GM12878 (cell line): Measurements from ENCODE around the gene ME3. TPM values are rescaled to one million over a fixed set of nuclear protein-coding genes. Genes with fewer than 3 reads are reported as not detected.

Experiments used
- ATAC-seq: fragments of 200-7000 bp; cut with Tn5 transposase; 3 replicates; pipeline ENCODE4 v1.9.1; 2020; ENCODE audit warnings: mild to moderate bottlenecking, moderate library complexity
- BruUV-seq: library from RNA; stranded (reverse); fragments of 400-500 nt; replicated peaks from 2 replicates; lab custom pipeline; 2021; lab: Mats Ljungman, UMichigan
- CTCF ChIA-PET: fragments of 300-600 bp; sonication (Branson Sonifier 250); formaldehyde crosslinking; extraction: SDS; loops from one replicate; lab custom pipeline; 2021; ENCODE audit warnings: inconsistent platforms; lab: Yijun Ruan, JAX
- POLR2A ChIA-PET: fragments of 350-600 bp; formaldehyde crosslinking; extraction: SDS; loops from one replicate; lab custom pipeline; 2021; ENCODE audit warnings: inconsistent platforms; lab: Charles Lee
- RAD21 ChIA-PET: fragments of 300-600 bp; sonication (Branson Sonifier 250); formaldehyde crosslinking; loops from one replicate; lab custom pipeline; 2023; ENCODE audit warnings: antibody characterized with exemption; ENCODE audit not compliant: unreplicated experiment; lab: Charles Lee
- SMC1A ChIA-PET: fragments of 300-600 bp; sonication (Branson Sonifier 250); formaldehyde crosslinking; loops from one replicate; lab custom pipeline; 2023; ENCODE audit not compliant: unreplicated experiment, uncharacterized antibody; lab: Charles Lee
- DNase-seq: peaks from one replicate; pipeline ENCODE4 v3.0.0-alpha.2; 2011; ENCODE audit warnings: low read depth, low spot score
- FAIRE-seq: peaks from 3 replicates; lab custom pipeline; 2011; peaks lifted over from hg19 to GRCh38; lab: Jason Lieb, UNC
- H2AFZ ChIP-seq: 2 replicates; pipeline ENCODE4 v1.6.0; 2011; ENCODE audit warnings: low read depth, low read length, control low read depth; ENCODE audit not compliant: control insufficient read depth
- H3K27ac ChIP-seq: 2 replicates; pipeline ENCODE4 v1.5.1; 2011; ENCODE audit warnings: control low read depth; ENCODE audit not compliant: control insufficient read depth, insufficient read depth
- H3K27me3 ChIP-seq, 2 experiments: replicated peaks in 1 of 2; 2 replicates each; pipeline versions ENCODE4 v1.6.0 to v1.6.1; 2011; ENCODE audit warnings: low read length in 1 of 2; ENCODE audit not compliant: control insufficient read depth in 2 of 2, insufficient read depth in 2 of 2
- H3K36me3 ChIP-seq, 2 experiments: 2 replicates each; pipeline ENCODE4 v1.5.1; 2011; ENCODE audit warnings: low read length in 1 of 2; ENCODE audit not compliant: control insufficient read depth in 2 of 2, insufficient read depth in 2 of 2
- H3K4me1 ChIP-seq: 2 replicates; pipeline ENCODE4 v1.6.1; 2011; ENCODE audit warnings: mild to moderate bottlenecking, low read length, moderate library complexity, mixed read lengths; ENCODE audit not compliant: control insufficient read depth, insufficient read depth
- H3K4me2 ChIP-seq: 2 replicates; pipeline ENCODE4 v1.6.0; 2011; ENCODE audit warnings: control low read depth; ENCODE audit not compliant: control insufficient read depth, insufficient read depth
- H3K4me3 ChIP-seq: fragments of 200-600 bp; sonication (generic); 2 replicates; pipeline ENCODE4 v1.5.1; 2016
- H3K79me2 ChIP-seq: 2 replicates; pipeline ENCODE4 v1.6.0; 2011; ENCODE audit warnings: low read length; ENCODE audit not compliant: control insufficient read depth, insufficient read depth
- H3K9ac ChIP-seq: 2 replicates; pipeline ENCODE4 v1.8.0; 2011; ENCODE audit warnings: low read length, control low read depth, mixed read lengths; ENCODE audit not compliant: control insufficient read depth, insufficient read depth
- H3K9me3 ChIP-seq: replicated peaks from 3 replicates; pipeline ENCODE4 v1.5.1; 2011; ENCODE audit warnings: mild to moderate bottlenecking, low read length; ENCODE audit not compliant: control insufficient read depth, insufficient read depth
- H4K20me1 ChIP-seq: 2 replicates; pipeline ENCODE4 v1.6.0; 2011; ENCODE audit not compliant: control insufficient read depth, insufficient read depth
- BCL3 ChIP-seq: IDR thresholded peaks from 2 replicates; pipeline ENCODE4 v1.6.1; 2011; ENCODE audit warnings: borderline replicate concordance, low read depth, mild to moderate bottlenecking, moderate library complexity, low read length; ENCODE audit not compliant: insufficient read depth, poor library complexity, severe bottlenecking
- CREM ChIP-seq: IDR thresholded peaks from 2 replicates; pipeline ENCODE4 v1.6.1; 2014; ENCODE audit warnings: antibody characterized with exemption, low read depth
- ETV6 ChIP-seq, 2 experiments: fragments of 450-650 bp in 1 of 2; IDR thresholded peaks in 1 of 2; conservative IDR thresholded peaks in 1 of 2; 2 replicates each; pipeline ENCODE4 v1.6.1; 2014; ENCODE audit warnings: antibody characterized with exemption in 1 of 2, borderline replicate concordance in 1 of 2, low read depth in 1 of 2, mild to moderate bottlenecking in 1 of 2, moderate library complexity in 1 of 2
- FOXK2 ChIP-seq: fragments of 450-650 bp; IDR thresholded peaks from 2 replicates; pipeline ENCODE4 v1.6.1; 2017; ENCODE audit warnings: mild to moderate bottlenecking, moderate library complexity
- IKZF2 ChIP-seq, 2 experiments: fragments of 450-650 bp; IDR thresholded peaks; 2 replicates each; pipeline ENCODE4 v1.6.1; 2017; ENCODE audit warnings: mild to moderate bottlenecking in 2 of 2, moderate library complexity in 2 of 2
- IRF4 ChIP-seq: IDR thresholded peaks from 2 replicates; pipeline ENCODE4 v1.6.1; 2011; ENCODE audit warnings: low read depth, low read length
- NFXL1 ChIP-seq: fragments of 450-650 bp; IDR thresholded peaks from 2 replicates; pipeline ENCODE4 v1.6.1; 2017; ENCODE audit warnings: antibody characterized with exemption, mild to moderate bottlenecking, borderline replicate concordance
- POU2F2 ChIP-seq: IDR thresholded peaks from 3 replicates; pipeline ENCODE4 v1.6.1; 2011; ENCODE audit warnings: low read depth, mild to moderate bottlenecking, low read length, borderline replicate concordance
- SMAD1 ChIP-seq: fragments of 450-650 bp; IDR thresholded peaks from 2 replicates; pipeline ENCODE4 v1.6.1; 2018; ENCODE audit warnings: mild to moderate bottlenecking, low read depth; ENCODE audit not compliant: partially characterized antibody
- SUPT20H ChIP-seq: IDR thresholded peaks from 2 replicates; pipeline ENCODE4 v1.6.1; 2011; ENCODE audit warnings: low read depth, mild to moderate bottlenecking, low read length, moderate library complexity, borderline replicate concordance; ENCODE audit not compliant: control insufficient read depth
- TAF1 ChIP-seq: IDR thresholded peaks from 2 replicates; pipeline ENCODE4 v1.6.1; 2011; ENCODE audit warnings: mild to moderate bottlenecking, low read depth, low read length, borderline replicate concordance
- WRNIP1 ChIP-seq: IDR thresholded peaks from 2 replicates; pipeline ENCODE4 v1.6.1; 2011; ENCODE audit warnings: low read depth, low read length, improper control_type of control experiment, borderline replicate concordance
- ZNF24 ChIP-seq: fragments of 450-650 bp; IDR thresholded peaks from 2 replicates; pipeline ENCODE4 v1.6.1; 2017; ENCODE audit warnings: antibody characterized with exemption, mild to moderate bottlenecking
- WGBS: methylation state at CpG from one replicate; pipeline ENCODE4 v1.1.6; 2016; ENCODE audit warnings: low lambda C conversion rate; ENCODE audit not compliant: insufficient replicate concordance, insufficient coverage; ENCODE audit errors: missing lambda C conversion rate; 5-methylcytosine and 5-hydroxymethylcytosine counted together
- in situ Hi-C: fragments of 300-500 bp; cut with MboI; formaldehyde crosslinking; loops from 9 replicates; pipeline ENCODE4 v1.14.3; 2018; ENCODE audit warnings: mixed read lengths
- intact Hi-C: fragments of 100-400 bp; cut with micrococcal nuclease; formaldehyde crosslinking; loops from one replicate; pipeline ENCODE4 v1.14.2; 2022; ENCODE audit not compliant: unreplicated experiment
- polyA plus RNA-seq, 11 experiments: library from polyadenylated mRNA; depleted of rRNA in 4 of 11; unstranded in 6 of 11; stranded (reverse) in 5 of 11; fragments of >200 nt; fragmentation: Nextera tagmentation in 4 of 11; fragmentation: Illumina TruSeq in 1 of 11; extraction: Ambion mirVana in 4 of 11; extraction: Trizol in 1 of 11; gene quantifications; 1 replicate in 1 of 11; 2 replicates in 10 of 11; pipeline versions ENCODE4 v1.2.1 to v1.2.3, GENCODE V29; 2011 to 2016; ENCODE audit warnings: inconsistent platforms in 2 of 11, missing spikeins in 2 of 11, low read depth in 1 of 11
- total RNA-seq, 4 experiments: library from RNA; depleted of rRNA in 3 of 4; stranded (reverse); fragments of >200 nt in 3 of 4; fragmentation: Illumina TruSeq in 1 of 4; extraction: Trizol in 1 of 4; gene quantifications; 2 replicates each; pipeline versions ENCODE4 v1.2.1 to v1.2.3, GENCODE V29; 2013 to 2021

ME3 gene
- total and polyA plus RNA-seq, 10 of the 15 experiments (the other 5 are each of a cell fraction or from before 2014, with no cell fraction given) = 0.06 to 0.40 (median 0.19) TPM; not detected in 2

DNA sequence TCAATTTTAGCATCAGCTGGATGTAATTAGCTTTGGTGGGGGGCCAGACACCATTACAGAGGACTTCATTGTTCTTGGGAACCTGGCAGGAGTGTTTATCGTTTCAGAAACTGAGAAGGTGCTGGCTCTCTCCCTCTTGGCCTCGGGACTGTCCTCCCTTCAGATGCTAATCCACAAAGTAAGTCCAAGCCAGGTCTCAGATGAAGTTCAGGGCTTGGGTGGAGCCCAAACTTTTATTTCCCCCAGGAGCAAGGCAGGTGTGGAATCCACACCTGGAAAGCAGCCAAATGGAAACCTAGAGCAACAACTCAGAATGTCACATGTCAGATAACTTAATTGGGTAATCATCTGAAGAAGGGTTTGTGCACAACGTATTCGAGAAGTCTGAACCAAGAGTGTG is 119.2 kb downstream of the ME3 start:
- no peak for ATAC-seq
- DNase-seq = no peak
- ChIA-PET POLR2A (no interaction called here), CTCF (no interaction called here), SMC1A (no interaction called here), RAD21 (no interaction called here)
- no peaks in the 10 kb centered on the region for H3K36me3 ChIP-seq
- no peaks in the 10 kb centered on the region; a peak in 1 of 4 replicates for H3K27me3 ChIP-seq
- 18% methylated on average over 4 of the region's 4 CpGs for WGBS
- no peak overlapping the region for H2AFZ ChIP-seq
- TF ChIP-seq IRF4 = no peak
- TF ChIP-seq NFXL1 = no peak
- no peak overlapping the region for H3K9ac ChIP-seq
- intact Hi-C loops = no loop called here
- H4K20me1 ChIP-seq = no peaks in the 10 kb centered on the region
- H3K4me1 ChIP-seq = no peaks in the 10 kb centered on the region
- no peak for FAIRE-seq
- no peak overlapping the region for H3K4me2 ChIP-seq
- no peaks in the 10 kb centered on the region for H3K9me3 ChIP-seq
- H3K4me3 ChIP-seq = no peak overlapping the region
- BruUV-seq = no TSS peak
- in situ Hi-C loops = no loop called here
- no peaks in the 10 kb centered on the region for H3K79me2 ChIP-seq
- H3K27ac ChIP-seq = no peak overlapping the region

DNA sequence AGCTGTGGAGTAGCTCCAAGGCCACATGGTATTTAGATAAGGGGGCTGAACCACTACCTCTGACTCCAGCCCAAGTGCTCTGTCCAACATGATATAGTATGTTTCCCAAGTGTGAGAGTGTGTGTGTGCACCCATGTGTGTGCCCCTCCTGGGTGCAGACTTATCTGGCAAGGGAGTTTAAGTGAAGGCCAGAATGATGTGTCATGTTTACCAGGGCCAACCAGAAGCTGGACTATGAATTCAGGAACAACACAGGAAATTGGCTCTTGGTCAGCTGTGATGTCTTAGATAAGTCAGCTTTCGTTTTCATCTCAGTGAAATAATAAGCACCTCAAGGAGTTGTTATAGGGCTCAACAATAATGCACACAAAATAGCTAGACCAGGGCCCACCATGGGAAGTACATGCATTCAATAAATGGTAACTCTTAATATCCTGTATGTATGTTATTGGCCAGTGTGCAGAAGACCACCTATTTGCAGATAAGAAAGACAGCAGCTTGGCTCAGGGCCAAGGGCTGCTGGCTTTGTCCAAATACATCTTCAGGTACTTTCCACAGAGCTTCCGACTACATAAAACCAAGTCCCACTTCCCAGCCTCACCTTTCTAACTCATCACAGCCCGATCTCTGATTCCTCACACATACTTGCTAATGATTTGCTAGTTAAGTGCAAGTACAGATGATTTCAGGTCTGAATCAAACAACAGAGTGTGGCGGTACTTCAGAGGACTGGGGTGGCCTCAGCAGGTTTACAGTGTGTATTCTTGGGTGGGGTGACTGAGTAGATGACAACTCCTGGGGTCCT is 120.9 kb downstream of the ME3 start:
- no peak overlapping the region for H3K27ac ChIP-seq
- ChIA-PET CTCF (interaction anchor here (0.6 to 2.3 kb wide), 6 partner anchors 34 to 94 kb away, joined by 3 to 10 read pairs (median 3); no protein-coding TSS in a partner anchor), RAD21 (interaction anchor here (0.8 to 1.5 kb wide), 5 partner anchors 37 to 65 kb away, joined by 3 to 6 read pairs (median 3); no protein-coding TSS in a partner anchor), POLR2A (interaction anchor here (0.5 kb wide), 1 partner anchor 29 kb away, joined by 3 read pairs; no protein-coding TSS in a partner anchor), SMC1A (interaction anchor here (0.7 to 2.2 kb wide), 11 partner anchors 8 to 94 kb away, joined by 3 to 12 read pairs (median 4); no protein-coding TSS in a partner anchor)
- no peak overlapping the region for H3K4me2 ChIP-seq
- TF ChIP-seq IKZF2 (IDR thresholded peaks at IDR 0.05) (0 out of 4 replicates have a peak, but pooled peaks of 1 of the 2 experiments have one; percentile 9), SUPT20H (no peak), SMAD1 (peak; percentile 48), ETV6 (conservative IDR thresholded peaks at IDR 0.05 in 1 of 2, IDR thresholded peaks at IDR 0.05 in 1 of 2; ENCODE audit: borderline replicate concordance in 1 of 2, low read depth in 1 of 2) (no peak), TAF1 (no peak), FOXK2 (0 out of 2 replicates have a peak, but pooled peaks have one; percentile 17), BCL3 (no peak), WRNIP1 (no peak), CREM (no peak), ZNF24 (no peak), POU2F2 (no peak)
- H3K9me3 ChIP-seq = no peaks in the 10 kb centered on the region
- WGBS = 46% methylated on average over 4 of the region's 4 CpGs
- intact Hi-C loops = no loop called here
- BruUV-seq = no TSS peak
- DNase-seq (peak; percentile 1), FAIRE-seq (no peak), ATAC-seq (peak; percentile 84)
- H3K27me3 ChIP-seq = no peaks in the 10 kb centered on the region; a peak in 1 of 4 replicates
- no peaks in the 10 kb centered on the region for H3K4me1 ChIP-seq
- H3K79me2 ChIP-seq = no peaks in the 10 kb centered on the region
- no peak overlapping the region for H3K4me3 ChIP-seq
- in situ Hi-C loops = no loop called here
- H4K20me1 ChIP-seq = no peaks in the 10 kb centered on the region
- H2AFZ ChIP-seq = no peak overlapping the region
- no peaks in the 10 kb centered on the region for H3K36me3 ChIP-seq
- no peak overlapping the region for H3K9ac ChIP-seq
